Mammary epithelial cell (primary cell): ENCODE data around the gene GRB10.

Source experiments
- CTCF ChIP-seq, 2 donors: IDR thresholded peaks in 1 of 2; conservative IDR thresholded peaks in 1 of 2; 2 replicates each; pipeline ENCODE4 v1.5.1; 2011 to 2012; ENCODE audit warnings: inconsistent platforms in 2 of 2, low read length in 2 of 2, mild to moderate bottlenecking in 2 of 2, control low read depth in 1 of 2, low read depth in 1 of 2; ENCODE audit not compliant: insufficient read depth in 1 of 2; ENCODE audit errors: extremely low read depth in 1 of 2
- EZH2 ChIP-seq: IDR thresholded peaks from 2 replicates; pipeline ENCODE4 v1.6.1; 2012; ENCODE audit warnings: low read length, inconsistent platforms, borderline replicate concordance

- TF ChIP-seq EZH2 = no peak
- no peak for TF ChIP-seq CTCF (conservative IDR thresholded peaks at IDR 0.05 in 1 of 2, IDR thresholded peaks at IDR 0.05 in 1 of 2; ENCODE audit: extremely low read depth in 1 of 2, insufficient read depth in 1 of 2, low read depth in 1 of 2, low read length in 2 of 2)
These were observed 117.1 kb downstream of the GRB10 start for GRCh38 chr7:50665403-50666123.
